Middle frontal gyrus (tissue), 1 donor: Measurements from ENCODE around the gene ADAMTS17.

Experiments
- DNase-seq: peaks from one replicate; pipeline ENCODE4 v3.0.0-alpha.2; 2015; ENCODE audit warnings: low spot score; ENCODE audit errors: extremely low spot score

ADAMTS17 gene

DNA sequence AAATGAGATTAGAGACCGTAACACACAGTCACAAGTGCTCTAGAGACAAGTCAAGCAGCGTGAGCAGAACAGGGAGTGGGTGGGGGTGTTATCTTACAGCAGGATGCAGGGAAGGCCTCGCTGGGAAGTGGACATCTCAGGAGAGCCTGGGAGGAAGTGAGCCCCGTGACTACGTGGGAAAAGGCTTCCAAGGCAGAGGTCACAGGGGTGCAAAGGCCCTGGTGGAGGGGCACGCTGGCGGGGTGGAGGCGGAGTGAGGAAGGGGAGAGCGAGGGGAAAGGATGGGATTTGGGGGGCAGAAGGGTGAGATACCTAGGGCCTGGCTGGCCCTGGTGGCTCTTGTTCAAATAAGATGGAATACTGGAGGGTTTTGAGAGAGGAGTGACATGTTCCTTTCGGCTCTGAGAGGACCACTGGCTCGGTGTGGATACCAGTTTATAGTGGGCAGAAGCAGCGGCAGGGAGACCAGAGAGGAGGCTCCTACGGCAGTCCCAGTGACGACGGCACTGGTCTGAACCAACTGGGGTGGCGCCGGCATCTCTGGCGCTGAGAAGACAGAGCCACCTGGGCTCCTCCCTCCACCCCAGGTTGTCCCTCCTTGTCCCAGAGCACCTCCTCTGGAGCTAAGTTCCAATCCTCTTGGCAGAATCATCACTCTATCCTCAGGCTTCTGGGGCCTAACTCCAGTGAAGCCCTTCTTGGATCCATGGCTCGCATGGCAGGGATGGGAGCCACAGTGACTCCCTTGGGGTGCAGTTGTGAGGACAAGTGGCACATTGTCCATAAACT is 342.3 kb downstream of the ADAMTS17 start:
- no peak for DNase-seq

DNA sequence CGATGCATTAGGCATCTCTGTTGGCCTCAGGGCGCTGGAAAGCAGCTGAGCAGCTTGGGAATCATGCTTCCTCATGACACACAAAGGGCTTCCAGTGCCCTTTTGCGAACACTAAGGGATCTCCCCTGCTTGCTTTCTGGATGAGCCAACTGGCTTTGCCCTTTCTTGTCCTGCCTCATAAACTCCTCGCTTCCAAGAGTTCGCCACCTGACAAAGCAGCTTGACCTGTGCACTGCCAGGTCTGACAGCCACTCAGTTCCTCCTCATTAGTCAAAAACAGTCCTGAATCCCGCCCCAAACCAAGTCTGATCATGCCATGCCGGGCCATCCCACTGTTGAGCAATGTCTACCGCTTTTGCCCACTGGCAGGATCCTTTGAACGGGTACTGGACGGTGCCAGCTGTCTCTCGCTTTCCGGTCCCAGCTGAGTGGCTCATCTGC is 343.1 kb downstream of the ADAMTS17 start:
- no peak for DNase-seq

GRCh38 chr15:99997112-99997651 is 344.6 kb downstream of the ADAMTS17 start:
- DNase-seq: no peak

DNA sequence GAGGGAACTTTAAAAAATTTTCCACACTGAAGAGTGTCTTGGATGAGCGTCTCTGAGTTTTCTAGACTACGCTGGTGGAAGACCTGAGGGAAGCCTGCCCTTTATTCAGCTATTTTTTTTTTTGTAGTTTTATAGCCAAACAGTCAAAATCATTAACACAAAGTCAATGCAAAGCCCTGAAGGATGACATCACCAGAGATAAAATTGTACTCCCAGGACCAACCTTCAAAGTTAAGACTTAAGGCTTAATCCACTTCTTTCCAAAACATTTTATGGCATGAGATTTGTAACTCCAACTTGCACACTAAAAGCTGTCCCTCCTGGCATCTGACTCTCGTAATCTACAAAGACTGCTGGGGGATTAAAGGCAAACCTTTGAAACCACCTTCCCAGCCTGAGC is 345.1 kb downstream of the ADAMTS17 start:
- DNase-seq: no peak

DNA sequence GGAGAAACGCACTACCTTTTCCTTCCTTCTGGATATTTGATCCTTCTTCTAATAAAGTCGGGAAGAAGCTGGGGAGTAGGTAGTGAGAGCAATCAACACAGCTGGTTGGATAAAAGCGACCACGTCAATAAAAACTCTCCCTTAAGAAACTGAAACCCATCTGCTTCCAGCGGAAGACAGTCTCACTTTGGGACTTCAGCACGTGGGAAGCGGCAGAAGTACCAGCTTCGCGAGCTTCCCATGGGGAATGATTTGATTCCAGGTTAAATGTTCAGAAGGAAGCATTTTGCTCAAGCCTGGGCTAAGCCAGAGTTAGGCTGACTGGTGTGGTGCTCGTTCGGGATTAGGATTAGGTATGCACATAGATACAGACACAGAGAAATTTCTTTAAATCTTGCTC is 346.2 kb downstream of the ADAMTS17 start:
- DNase-seq: no peak

- no peak for DNase-seq
These were observed 346.9 kb downstream of the ADAMTS17 start for GRCh38 chr15:99994849-99995248.

GRCh38 chr15:99993681-99994131 is 348.1 kb downstream of the ADAMTS17 start:
- no peak for DNase-seq

- no peak for DNase-seq
These were observed 348.5 kb downstream of the ADAMTS17 start for GRCh38 chr15:99993262-99993661.

- DNase-seq: no peak
These were observed 349.1 kb downstream of the ADAMTS17 start for GRCh38 chr15:99992611-99993231.

- no peak for DNase-seq
These were observed 352.7 kb downstream of the ADAMTS17 start for GRCh38 chr15:99989095-99989494.

GRCh38 chr15:99987701-99988100 is 354.1 kb downstream of the ADAMTS17 start:
- no peak for DNase-seq

DNA sequence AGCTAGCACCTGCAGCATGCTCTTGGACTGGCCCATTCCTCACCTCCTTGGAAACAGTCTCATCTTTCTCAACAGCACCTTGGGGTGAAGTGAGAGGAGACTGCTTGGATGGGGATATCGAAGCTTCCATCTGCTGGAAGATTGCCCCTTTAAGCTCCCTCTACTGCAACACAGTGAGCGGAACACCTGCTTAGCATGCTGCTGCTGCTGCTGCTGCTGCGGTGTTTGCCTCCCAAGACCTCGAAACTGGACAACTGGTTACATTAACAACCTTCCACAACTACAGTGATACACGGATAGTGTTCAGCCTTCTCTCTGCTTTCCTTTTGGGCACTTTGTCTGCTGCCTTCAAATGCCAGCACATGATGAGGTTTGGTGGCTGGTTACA is 354.7 kb downstream of the ADAMTS17 start:
- no peak for DNase-seq

GRCh38 chr15:99986297-99987118 is 355.3 kb downstream of the ADAMTS17 start:
- no peak for DNase-seq

DNA sequence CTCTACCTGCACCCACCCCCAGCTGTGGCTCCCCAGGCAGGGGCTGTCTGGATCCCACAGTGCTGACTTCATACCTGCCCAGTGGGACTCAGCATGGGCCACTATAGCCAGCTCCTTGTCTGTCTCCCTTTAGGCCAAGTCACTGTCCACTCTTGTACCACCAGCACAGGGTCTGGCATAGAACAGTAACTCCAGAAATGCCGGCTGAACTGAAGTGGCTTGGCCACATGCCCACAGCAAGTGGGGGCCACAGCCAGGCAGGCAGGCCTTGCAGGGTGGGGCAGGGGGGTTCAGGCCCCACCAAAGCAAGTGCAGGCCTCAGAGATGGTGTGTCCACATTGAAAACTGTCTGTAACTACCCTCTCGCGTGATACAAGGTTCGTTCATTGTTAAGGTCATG is 355.9 kb downstream of the ADAMTS17 start:
- DNase-seq: no peak

DNA sequence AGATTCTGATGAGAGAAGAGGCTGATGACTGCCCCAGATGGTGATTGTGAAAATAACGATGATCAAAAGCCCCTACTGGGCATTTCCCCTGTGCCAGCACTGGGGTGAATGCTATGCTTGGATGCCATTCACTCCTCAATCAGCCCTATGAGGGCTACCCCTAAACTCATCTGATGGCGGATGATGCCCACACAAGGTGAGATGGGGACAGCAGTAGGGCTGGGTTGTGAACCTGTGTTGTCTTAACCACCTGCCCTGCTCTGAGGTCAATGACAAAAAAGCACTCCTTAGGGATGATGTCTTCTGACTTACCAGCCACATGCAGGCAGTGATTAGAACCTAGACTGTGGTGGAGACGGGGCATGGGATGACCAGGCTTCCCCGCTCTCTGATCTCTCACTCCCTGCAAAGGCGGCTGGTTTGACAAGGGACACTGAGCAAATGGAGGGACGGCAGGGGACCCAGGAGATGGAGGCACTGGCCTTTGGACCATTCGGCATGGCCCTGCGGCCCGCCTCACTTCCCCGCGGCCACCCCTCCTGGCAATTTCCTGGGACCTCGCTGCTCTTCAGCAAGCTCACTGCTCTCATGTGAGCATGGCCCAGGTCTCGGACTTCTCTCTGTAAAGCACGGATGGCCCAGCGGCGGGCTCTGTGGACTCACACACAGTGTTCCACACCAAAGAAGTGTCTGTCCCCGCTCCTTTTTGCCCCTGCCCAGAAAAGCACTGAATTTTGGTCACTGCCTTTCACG is 357.1 kb downstream of the ADAMTS17 start:
- DNase-seq: no peak

- DNase-seq: no peak
These were observed 357.9 kb downstream of the ADAMTS17 start for GRCh38 chr15:99983886-99984286.

DNA sequence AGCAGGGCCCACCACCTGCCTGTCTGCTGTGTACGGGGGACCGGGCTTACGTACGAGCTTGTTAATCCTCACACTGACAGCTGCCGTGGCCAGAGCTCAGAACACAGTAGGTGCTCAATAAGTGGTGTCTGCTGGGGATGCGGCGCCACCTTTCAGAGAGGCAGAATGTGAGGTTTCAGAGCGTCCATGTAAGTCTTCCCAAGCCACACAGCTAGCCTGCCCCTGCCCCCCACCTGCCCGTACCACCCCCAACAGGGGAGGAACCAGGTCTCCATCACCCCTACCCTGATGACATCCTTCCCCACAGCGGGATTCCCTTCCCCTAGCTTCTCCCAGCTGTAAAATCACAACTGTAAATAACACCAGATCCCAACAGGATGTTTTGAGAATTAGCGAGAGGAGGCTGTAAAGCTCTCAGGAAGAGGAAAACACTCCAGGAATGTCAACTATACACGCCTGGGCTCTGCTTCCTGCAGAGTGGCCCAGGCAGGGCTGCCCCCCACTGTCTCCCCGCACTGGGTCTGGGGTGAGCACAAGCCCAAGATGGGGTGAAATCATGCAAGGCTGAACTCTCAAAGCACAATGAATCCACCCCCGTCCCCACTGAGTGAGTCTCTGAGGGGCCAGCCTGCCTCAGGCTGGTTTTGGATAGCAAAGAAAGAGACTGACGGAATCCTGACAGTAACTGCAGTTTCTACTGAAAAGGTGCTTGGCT is 358.4 kb downstream of the ADAMTS17 start:
- no peak for DNase-seq

- DNase-seq: no peak
These were observed 359.1 kb downstream of the ADAMTS17 start for GRCh38 chr15:99982662-99983061.

- no peak for DNase-seq
These were observed 359.7 kb downstream of the ADAMTS17 start for GRCh38 chr15:99981839-99982658.
